Natural killer cell treated with Interleukin-12 subunit alpha and Interleukin-12 subunit beta and Interleukin-15 and Interleukin-18, amount 100 ng/mL, for 72 hours (primary cell): ENCODE data around the gene TCF19. TPM values are rescaled to one million over a fixed set of nuclear protein-coding genes. Genes with fewer than 3 reads are reported as not detected.
"Not testable (repeated sequence)": the region's sequence is repeated elsewhere in the genome, so short reads cannot be mapped to it uniquely, and the experiment has no call there.

Experiments used
- ATAC-seq, 2 donors: fragments of 150-1000 bp; cut with Tn5 transposase in 1 of 2; sonication (Bioruptor Pico), chemical (Tn5 transposase) in 1 of 2; 2 replicates each; pipeline ENCODE4 v1.10.0; 2021
- DNase-seq: peaks from one replicate; pipeline ENCODE4 v3.0.0; 2022; ENCODE audit warnings: low spot score
- H3K27ac Mint-ChIP-seq, 2 donors: 1 replicate in 1 of 2; 2 replicates in 1 of 2; pipeline ENCODE4 v1.8.0; 2022; ENCODE audit warnings: mixed read lengths in 2 of 2, mild to moderate bottlenecking in 1 of 2, moderate library complexity in 1 of 2
- H3K27me3 Mint-ChIP-seq, 2 donors: 1 replicate in 1 of 2; 2 replicates in 1 of 2; pipeline ENCODE4 v1.8.0; 2022; ENCODE audit warnings: mixed read lengths in 2 of 2
- H3K36me3 Mint-ChIP-seq: one replicate; pipeline ENCODE4 v1.8.0; 2022; ENCODE audit warnings: mixed read lengths
- H3K4me1 Mint-ChIP-seq, 2 donors: 1 replicate in 1 of 2; 2 replicates in 1 of 2; pipeline ENCODE4 v1.8.0; 2022; ENCODE audit warnings: low read depth in 2 of 2, mixed read lengths in 2 of 2, mild to moderate bottlenecking in 1 of 2
- H3K4me3 Mint-ChIP-seq: one replicate; pipeline ENCODE4 v1.8.0; 2022; ENCODE audit warnings: mixed read lengths
- H3K9me3 Mint-ChIP-seq: 2 replicates; pipeline ENCODE4 v1.8.0; 2022; ENCODE audit warnings: mixed read lengths
- total RNA-seq, 2 donors: library from RNA; stranded (reverse); gene quantifications; one replicate each; pipeline ENCODE4 v1.2.3, GENCODE V29; 2022

The TCF19 gene
- total RNA-seq, 2 donors from 2014 or later: 59.0 to 96.5 TPM

DNA sequence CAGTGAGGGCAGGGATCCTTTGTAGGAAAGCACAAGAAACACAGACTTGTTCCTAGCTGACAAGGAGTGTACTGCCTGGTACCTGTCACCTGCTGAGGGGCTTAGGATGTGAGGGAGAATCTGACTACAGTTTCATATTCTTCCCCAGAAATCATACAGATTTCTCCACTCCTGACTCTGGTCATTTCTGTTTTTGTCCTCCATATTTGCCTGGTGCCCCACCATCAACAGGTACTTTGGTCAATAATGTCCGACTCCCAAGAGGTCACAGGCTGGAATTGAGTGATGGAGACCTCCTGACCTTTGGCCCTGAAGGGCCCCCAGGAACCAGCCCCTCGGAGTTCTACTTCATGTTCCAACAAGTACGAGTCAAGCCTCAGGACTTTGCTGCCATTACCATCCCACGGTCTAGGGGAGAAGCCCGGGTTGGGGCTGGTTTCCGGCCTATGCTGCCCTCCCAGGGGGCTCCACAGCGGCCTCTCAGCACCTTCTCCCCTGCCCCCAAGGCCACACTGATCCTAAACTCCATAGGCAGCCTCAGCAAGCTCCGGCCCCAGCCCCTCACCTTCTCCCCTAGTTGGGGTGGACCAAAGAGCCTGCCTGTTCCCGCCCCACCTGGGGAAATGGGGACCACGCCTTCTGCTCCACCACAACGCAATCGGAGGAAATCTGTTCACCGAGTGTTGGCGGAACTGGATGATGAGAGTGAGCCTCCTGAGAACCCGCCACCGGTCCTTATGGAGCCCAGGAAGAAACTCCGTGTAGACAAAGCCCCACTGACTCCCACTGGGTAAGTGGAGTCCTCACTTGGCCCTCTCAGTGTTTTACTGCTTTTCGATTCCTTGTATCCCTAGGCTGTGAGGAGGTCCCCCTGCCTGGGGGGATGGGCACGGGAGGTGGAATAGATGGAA lies 3.1 kb downstream of the TCF19 start:
- no peaks in the 10 kb centered on the region for H3K27me3 Mint-ChIP-seq
- DNase-seq (no peak), ATAC-seq (no peak)
- H3K36me3 Mint-ChIP-seq: peaks cover 9% of the 10 kb centered on the region
- no peaks in the 10 kb centered on the region for H3K9me3 Mint-ChIP-seq
- peak overlapping the region in 1 of 2 donors; percentile 41 for H3K27ac Mint-ChIP-seq
- peaks cover 11 to 26% of the 10 kb centered on the region in 2 donors for H3K4me1 Mint-ChIP-seq
- peak overlapping the region; percentile 22 for H3K4me3 Mint-ChIP-seq

DNA sequence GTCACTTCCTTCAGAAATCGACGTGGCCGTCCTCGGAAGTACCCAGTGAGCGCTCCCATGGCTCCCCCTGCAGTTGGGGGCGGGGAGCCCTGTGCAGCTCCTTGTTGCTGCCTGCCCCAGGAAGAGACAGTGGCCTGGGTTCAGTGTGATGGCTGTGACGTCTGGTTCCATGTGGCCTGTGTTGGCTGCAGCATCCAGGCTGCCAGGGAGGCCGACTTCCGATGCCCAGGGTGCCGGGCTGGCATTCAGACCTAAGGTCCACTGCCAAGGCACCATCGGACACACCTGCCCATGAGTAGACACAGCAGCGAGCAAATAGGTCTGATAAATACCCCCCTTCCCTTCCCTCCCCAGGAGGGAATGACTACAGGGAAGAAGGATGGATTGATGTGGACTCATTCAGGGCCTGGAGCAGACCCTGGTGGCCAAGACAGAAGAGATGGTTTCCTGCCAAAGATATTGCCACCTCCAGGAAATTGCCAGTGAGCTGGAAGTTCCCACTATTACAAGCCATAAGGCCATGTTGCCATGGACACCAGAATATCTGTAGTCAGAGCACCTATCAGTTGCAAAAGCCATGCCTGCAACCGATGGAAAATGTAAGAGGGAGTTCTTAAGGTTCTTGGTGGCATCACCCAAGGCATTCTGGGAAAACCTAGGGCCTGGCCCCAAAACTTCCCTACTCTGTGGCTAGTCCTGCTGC lies 4.2 kb downstream of the TCF19 start:
- H3K27me3 Mint-ChIP-seq: no peaks in the 10 kb centered on the region
- H3K4me1 Mint-ChIP-seq: peaks cover 5 to 20% of the 10 kb centered on the region in 2 donors
- no peak overlapping the region for H3K27ac Mint-ChIP-seq
- ATAC-seq: no peak
- DNase-seq: no peak
- H3K9me3 Mint-ChIP-seq: no peaks in the 10 kb centered on the region
- peaks cover 9% of the 10 kb centered on the region for H3K36me3 Mint-ChIP-seq
- no peak overlapping the region for H3K4me3 Mint-ChIP-seq

DNA sequence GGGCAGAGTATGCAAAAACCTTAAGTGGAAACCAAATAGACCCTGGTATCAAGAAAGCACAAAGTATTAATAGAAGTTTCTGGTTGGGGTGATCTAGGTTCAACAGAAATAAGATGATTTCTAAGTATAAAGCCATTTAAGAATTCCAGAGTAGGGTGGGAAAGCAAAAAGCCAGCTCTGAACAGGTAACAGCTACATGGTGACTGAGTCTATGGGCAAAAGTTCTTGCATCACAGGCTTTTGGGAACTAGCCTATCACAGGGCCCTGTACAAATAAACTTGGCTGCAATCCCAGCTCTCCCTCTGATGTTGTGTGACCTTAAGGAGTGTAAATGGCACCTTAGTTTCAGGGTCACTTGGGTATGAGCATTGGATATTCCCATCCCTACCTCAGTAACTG lies 5.5 kb downstream of the TCF19 start:
- Mint-ChIP-seq H3K36me3 (peaks cover 9% of the 10 kb centered on the region), H3K27me3 (no peaks in the 10 kb centered on the region), H3K4me3 (no peak overlapping the region), H3K9me3 (no peaks in the 10 kb centered on the region), H3K4me1 (peaks cover 0 to 7% of the 10 kb centered on the region in 2 donors), H3K27ac (no peak overlapping the region)
- ATAC-seq: no peak
- no peak for DNase-seq

DNA sequence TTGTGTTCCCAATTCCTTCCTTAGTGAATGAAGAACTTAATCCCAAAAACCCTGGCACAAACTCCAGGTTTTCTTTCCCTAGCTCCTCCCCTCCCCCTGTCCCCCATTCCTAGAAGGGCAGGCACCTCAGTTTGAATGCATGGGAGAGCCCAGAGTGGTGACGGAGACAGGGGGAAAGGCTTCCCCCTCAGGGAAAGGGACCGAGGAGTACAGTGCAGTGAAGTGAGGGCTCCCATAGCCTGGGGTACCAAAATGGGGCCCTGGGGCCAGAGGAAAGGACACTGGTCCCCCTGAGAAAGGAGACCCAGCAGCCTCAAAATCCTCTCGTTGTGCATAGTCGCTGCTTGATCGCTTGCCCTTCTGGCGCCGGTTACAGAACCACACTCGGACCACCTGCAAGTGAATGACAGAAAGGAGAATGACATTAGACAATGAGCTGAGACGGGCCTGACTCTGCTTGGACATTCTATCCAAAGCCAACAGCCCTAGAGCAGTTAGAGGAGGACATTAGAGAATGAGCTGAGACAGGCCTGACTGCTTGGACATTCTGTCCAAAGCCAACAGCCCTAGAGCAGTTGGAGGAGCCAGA lies 6.2 kb downstream of the TCF19 start:
- H3K9me3 Mint-ChIP-seq, DNase-seq, H3K27me3 Mint-ChIP-seq, H3K4me3 Mint-ChIP-seq, H3K27ac Mint-ChIP-seq, H3K36me3 Mint-ChIP-seq, H3K4me1 Mint-ChIP-seq, ATAC-seq: not testable (repeated sequence)

DNA sequence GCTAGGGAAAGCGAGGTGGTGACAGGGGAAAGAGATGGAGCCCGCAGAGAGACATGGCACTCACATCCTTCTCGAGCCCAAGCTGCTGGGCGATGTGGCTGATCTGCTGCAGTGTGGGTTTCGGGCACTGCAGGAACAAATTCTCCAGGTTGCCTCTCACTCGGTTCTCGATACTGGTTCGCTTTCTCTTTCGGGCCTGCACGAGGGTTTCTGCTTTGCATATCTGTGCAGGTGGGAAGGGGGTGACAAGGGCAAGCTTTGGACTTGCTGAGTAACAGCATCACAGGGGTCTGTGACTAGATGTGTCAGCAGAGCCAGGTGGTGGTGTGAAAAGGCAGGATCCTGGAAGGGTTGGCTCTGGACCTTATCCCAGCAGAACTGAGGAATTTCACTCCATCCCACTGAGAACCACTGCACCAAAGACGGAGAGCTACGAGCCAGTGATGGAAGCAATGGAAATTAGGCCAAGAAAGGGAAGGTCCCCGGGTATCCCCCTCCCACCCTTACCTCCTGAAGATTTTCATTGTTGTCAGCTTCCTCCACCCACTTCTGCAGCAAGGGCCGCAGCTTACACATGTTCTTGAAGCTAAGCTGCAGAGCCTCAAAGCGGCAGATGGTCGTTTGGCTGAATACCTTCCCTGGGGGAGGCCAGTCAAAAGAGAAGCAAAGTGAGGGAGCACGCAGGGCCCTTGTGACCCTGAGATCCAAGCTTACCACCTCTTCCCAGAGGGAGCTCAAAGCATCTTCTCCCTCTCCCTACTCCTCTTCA lies 6.9 kb downstream of the TCF19 start:
- H3K4me1 Mint-ChIP-seq, DNase-seq, H3K36me3 Mint-ChIP-seq, H3K27ac Mint-ChIP-seq, H3K4me3 Mint-ChIP-seq, H3K9me3 Mint-ChIP-seq, ATAC-seq, H3K27me3 Mint-ChIP-seq: not testable (repeated sequence)

DNA sequence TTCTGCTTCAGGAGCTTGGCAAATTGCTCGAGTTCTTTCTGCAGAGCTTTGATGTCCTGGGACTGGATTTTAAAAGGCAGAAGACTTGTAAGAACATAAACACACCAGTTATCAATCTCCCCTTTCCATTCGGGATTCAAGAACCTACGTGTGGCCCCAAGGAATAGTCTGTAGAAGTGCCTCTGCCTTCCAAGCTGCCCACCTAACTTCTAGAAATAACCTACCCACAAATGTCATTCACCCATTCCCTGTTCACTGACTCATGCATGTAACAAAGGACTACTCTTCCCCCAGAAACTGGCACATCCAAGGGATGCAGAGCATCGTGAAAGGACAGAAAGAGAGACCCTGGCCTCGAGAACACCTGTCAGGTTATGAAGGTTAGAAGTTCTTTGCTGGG lies 7.6 kb downstream of the TCF19 start:
- Mint-ChIP-seq H3K36me3 (peaks cover 9% of the 10 kb centered on the region), H3K4me3 (no peak overlapping the region), H3K27me3 (no peaks in the 10 kb centered on the region), H3K27ac (peak overlapping the region in 1 of 2 donors; percentile 19), H3K4me1 (peaks cover 0 to 2% of the 10 kb centered on the region in 2 donors), H3K9me3 (no peaks in the 10 kb centered on the region)
- DNase-seq (no peak), ATAC-seq (no peak)

DNA sequence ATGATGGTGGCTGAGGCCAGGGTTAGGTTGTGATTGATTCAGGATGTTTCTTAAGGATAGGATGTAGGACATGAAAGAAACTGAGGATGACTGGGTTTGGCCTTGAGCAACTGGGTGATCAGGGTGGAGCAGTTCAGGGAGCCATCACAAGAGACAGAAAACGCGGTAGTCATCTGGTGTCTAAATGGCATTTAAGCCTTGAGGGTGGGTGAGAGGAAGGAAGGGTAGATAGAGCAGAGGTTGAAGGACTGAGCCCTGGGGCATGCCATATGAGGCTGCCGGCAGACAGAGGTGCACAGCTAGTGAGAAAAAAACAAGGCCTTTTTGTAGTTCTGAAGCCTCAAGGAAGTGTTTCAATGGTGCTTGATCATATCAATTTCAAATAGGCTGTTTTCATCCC lies 10.2 kb downstream of the TCF19 start:
- Mint-ChIP-seq H3K27ac (no peak overlapping the region), H3K27me3 (no peaks in the 10 kb centered on the region), H3K4me1 (no peaks in the 10 kb centered on the region), H3K4me3 (no peak overlapping the region), H3K9me3 (no peaks in the 10 kb centered on the region), H3K36me3 (peaks cover under 1% of the 10 kb centered on the region)
- ATAC-seq (no peak), DNase-seq (no peak)

DNA sequence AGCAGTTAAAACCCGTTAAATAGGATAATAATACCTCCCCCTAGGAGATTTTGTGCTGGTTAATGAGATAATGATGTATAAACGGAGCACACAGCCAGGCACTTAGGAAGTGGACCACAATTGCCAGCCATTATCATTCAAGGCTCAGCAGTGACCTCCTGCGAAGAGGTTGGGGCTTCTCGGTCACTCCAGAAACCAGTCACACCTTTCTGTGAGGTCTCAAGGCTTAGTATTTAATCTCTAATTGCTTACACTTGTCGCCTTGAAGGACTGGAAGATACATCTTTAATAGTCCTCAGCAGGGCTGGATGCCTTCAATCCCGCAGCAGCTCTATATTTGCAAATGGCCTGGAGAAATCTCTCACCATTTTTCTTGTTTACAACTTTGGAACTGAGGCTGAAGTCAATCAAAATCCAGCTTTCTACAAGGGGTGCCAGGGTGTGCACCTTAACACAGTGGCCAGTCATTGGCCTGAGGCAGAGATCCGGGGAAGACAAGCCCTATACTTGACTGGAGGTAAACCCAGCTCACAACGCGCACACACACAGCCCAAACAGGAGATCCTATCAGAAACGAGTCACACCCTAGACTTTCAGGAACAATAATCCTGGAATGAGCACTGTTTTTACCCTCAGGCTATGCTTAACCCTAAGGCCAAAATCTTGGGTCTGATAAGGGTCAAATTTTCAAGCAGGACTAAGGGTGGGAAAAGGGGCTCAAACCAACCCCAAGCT lies 10.9 kb downstream of the TCF19 start:
- ATAC-seq (no peak), DNase-seq (no peak)
- Mint-ChIP-seq H3K27ac (no peak overlapping the region), H3K4me3 (no peak overlapping the region), H3K27me3 (no peaks in the 10 kb centered on the region), H3K36me3 (no peaks in the 10 kb centered on the region), H3K9me3 (no peaks in the 10 kb centered on the region), H3K4me1 (no peaks in the 10 kb centered on the region)

DNA sequence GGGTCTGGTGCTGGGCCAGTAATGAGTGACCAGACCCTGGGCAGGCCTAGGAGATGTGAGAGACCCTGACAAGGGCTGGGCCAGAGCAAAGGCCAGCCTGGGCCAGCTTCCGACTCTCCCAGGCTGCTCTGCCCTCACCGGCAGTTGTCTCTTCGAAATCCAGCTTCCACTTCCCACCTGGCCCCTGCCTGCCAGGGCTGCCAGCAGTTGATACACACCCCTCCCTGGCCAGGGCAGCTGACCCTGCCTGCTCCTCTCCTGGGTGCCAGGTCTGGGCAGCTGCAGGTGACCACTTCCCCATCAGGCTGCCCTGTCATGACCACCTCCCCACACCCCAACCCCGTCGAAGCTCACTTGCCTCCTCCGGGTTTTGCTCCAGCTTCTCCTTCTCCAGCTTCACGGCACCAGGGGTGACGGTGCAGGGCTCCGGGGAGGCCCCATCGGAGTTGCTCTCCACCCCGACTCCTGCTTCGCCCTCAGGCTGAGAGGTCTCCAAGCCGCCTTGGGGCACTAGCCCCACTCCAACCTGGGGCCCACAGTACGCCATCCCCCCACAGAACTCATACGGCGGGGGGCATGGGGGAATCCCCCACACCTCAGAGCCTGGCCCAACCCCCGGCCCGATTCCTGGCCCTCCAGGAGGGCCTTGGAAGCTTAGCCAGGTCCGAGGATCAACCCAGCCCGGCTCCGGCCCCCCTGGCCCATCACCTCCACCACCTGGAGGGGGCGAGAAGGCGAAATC lies 11.6 kb downstream of the TCF19 start:
- H3K9me3 Mint-ChIP-seq, H3K27ac Mint-ChIP-seq, H3K4me1 Mint-ChIP-seq, H3K4me3 Mint-ChIP-seq, H3K36me3 Mint-ChIP-seq, H3K27me3 Mint-ChIP-seq, DNase-seq: not testable (repeated sequence)
- peak; percentile 15 to 20 for ATAC-seq

DNA sequence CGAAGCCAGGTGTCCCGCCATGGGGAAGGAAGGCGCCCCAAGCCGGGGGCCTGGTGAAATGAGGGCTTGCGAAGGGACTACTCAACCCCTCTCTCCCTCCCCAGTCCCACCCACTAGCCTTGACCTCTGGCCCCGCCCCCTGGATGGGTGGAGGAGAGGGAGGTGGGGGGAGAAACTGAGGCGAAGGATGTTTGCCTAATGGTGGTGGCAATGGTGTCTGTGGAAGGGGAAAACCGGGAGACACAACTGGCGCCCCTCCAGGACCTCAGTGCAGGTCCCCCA lies 12.2 kb downstream of the TCF19 start, which contains the start of gene POU5F1:
POU5F1 (minus strand) TSS at position 83 of the 282 bp plus-strand sequence; CDS start at position 21, 62 bp downstream.
- DNase-seq (no peak), ATAC-seq (no peak)
- Mint-ChIP-seq H3K36me3 (no peaks in the 10 kb centered on the region), H3K27me3 (no peaks in the 10 kb centered on the region), H3K4me3 (no peak within 1 kb of the TSS), H3K4me1 (no peaks in the 10 kb centered on the region), H3K9me3 (no peaks in the 10 kb centered on the region), H3K27ac (no peak within 1 kb of the TSS)

DNA sequence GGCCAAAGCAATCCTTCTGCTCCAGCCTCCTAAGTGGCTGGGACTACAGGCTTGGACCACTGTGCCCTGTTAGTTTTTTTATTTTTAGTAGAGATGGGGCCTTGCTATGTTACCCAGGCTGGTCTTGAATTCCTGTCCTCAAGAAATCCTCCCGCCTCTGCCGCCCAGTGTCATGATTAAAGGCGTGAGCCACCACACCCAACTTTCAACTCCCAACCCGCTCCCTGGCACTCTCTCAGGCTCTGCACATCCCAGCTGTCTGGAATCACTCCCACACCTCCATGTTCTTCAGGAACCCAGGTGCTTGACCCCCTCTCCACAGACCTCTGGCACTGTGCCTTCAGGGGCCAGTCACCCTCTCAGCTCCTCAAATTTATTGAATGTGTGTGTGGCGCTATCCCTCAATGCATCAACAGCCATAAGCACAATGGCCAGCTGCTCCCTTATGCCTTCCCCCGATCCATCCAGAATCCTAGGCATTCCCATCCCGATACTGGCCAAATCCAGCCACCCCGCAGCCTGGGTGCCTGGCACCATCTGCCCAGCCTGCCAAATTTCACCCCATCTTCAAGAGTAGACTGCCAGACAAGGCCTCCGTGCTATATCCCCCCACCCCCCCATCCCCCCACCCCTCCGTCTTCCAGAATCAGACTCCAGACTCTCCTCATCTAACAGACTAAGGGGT lies 12.7 kb downstream of the TCF19 start:
- ATAC-seq: no peak
- Mint-ChIP-seq H3K27ac (no peak overlapping the region), H3K9me3 (no peaks in the 10 kb centered on the region), H3K27me3 (no peaks in the 10 kb centered on the region), H3K36me3 (no peaks in the 10 kb centered on the region), H3K4me1 (peaks cover 4 to 6% of the 10 kb centered on the region in 2 donors), H3K4me3 (no peak overlapping the region)
- no peak for DNase-seq
